B cell (primary cell): ENCODE results near the gene CHTOP. TPM values are rescaled to one million over a fixed set of nuclear protein-coding genes. Genes with fewer than 3 reads are reported as not detected.

ENCODE experiments used
- ATAC-seq: fragments of 200-7000 bp; cut with Tn5 transposase; one replicate; pipeline ENCODE4 v1.10.0; 2021; ENCODE audit warnings: low read depth, mild to moderate bottlenecking, moderate number of reproducible peaks, moderate library complexity
- CTCF ChIA-PET: fragments of 350-600 bp; sonication (Branson Sonifier 250); formaldehyde crosslinking; loops from one replicate; lab custom pipeline; 2021; ENCODE audit warnings: antibody characterized with exemption, inconsistent platforms; lab: Charles Lee
- POLR2A ChIA-PET: fragments of 350-600 bp; sonication (Branson Sonifier 250); formaldehyde crosslinking; loops from one replicate; lab custom pipeline; 2021; ENCODE audit warnings: antibody characterized with exemption; lab: Charles Lee
- DNase-seq: peaks from one replicate; pipeline ENCODE4 v3.0.0; 2013
- H2AFZ ChIP-seq: 2 replicates; pipeline ENCODE4 v1.6.1; 2012; ENCODE audit warnings: mild to moderate bottlenecking, low read depth, low read length; ENCODE audit not compliant: insufficient read depth, poor library complexity, severe bottlenecking
- H3K27ac ChIP-seq, 2 donors: 1 replicate in 1 of 2; 2 replicates in 1 of 2; pipeline ENCODE4 v1.5.1; 2012 to 2013; ENCODE audit warnings: low read length in 2 of 2, mild to moderate bottlenecking in 2 of 2, moderate library complexity in 1 of 2
- H3K27me3 ChIP-seq, 4 experiments: fragments of 200-600 bp in 1 of 4; sonication (generic) in 1 of 4; replicated peaks in 1 of 4; 1 replicate in 2 of 4; 2 replicates in 2 of 4; pipeline versions ENCODE4 v1.6.1 to v1.7.0; 2013 to 2016; ENCODE audit warnings: low read length in 3 of 4, mild to moderate bottlenecking in 2 of 4, mixed read lengths in 1 of 4, moderate library complexity in 1 of 4; ENCODE audit not compliant: insufficient read depth in 4 of 4, control insufficient read depth in 3 of 4; ENCODE audit errors: control extremely low read depth in 1 of 4
- H3K36me3 ChIP-seq, 2 experiments: replicated peaks in 1 of 2; 1 replicate in 1 of 2; 2 replicates in 1 of 2; pipeline versions ENCODE4 v1.6.1 to v1.7.1; 2013; ENCODE audit warnings: low read length in 1 of 2; ENCODE audit not compliant: insufficient read depth in 2 of 2, control insufficient read depth in 1 of 2; ENCODE audit errors: control extremely low read depth in 1 of 2, extremely low read depth in 1 of 2
- H3K4me1 ChIP-seq, 2 donors: fragments of 200-600 bp in 1 of 2; sonication (generic) in 1 of 2; 1 replicate in 1 of 2; 2 replicates in 1 of 2; pipeline versions ENCODE4 v1.5.1 to v1.6.1; 2013 to 2017; ENCODE audit warnings: low read length in 2 of 2; ENCODE audit not compliant: control insufficient read depth in 2 of 2, insufficient read depth in 2 of 2
- H3K4me2 ChIP-seq: replicated peaks from 2 replicates; pipeline ENCODE3; 2012; ENCODE audit warnings: mild to moderate bottlenecking, low read depth, low read length; ENCODE audit not compliant: poor library complexity, severe bottlenecking
- H3K4me3 ChIP-seq, 5 experiments: fragments of 200-600 bp in 1 of 5; sonication (generic) in 1 of 5; 1 replicate in 3 of 5; 2 replicates in 2 of 5; pipeline versions ENCODE4 v1.5.1 to v1.7.0; 2011 to 2016; ENCODE audit warnings: low read length in 4 of 5, mild to moderate bottlenecking in 4 of 5, low read depth in 2 of 5, control low read depth in 1 of 5, moderate library complexity in 1 of 5; ENCODE audit not compliant: insufficient read depth in 1 of 5; ENCODE audit errors: control extremely low read depth in 1 of 5, extremely low read depth in 1 of 5
- H3K79me2 ChIP-seq: fragments of 200-600 bp; sonication (generic); one replicate; pipeline ENCODE4 v1.6.0; 2016; ENCODE audit warnings: low read length; ENCODE audit not compliant: control insufficient read depth, insufficient read depth
- H3K9ac ChIP-seq: fragments of 200-600 bp; sonication (generic); 2 replicates; pipeline ENCODE4 v1.6.1; 2017; ENCODE audit warnings: mild to moderate bottlenecking, low read length, moderate library complexity
- H3K9me3 ChIP-seq, 3 donors: one replicate each; pipeline versions ENCODE4 v1.6.1 to v1.7.1; 2013; ENCODE audit warnings: low read length in 2 of 3; ENCODE audit not compliant: control insufficient read depth in 2 of 3, insufficient read depth in 1 of 3; ENCODE audit errors: control extremely low read depth in 1 of 3
- H4K20me1 ChIP-seq: 2 replicates; pipeline ENCODE4 v1.6.0; 2012; ENCODE audit warnings: mild to moderate bottlenecking, low read length; ENCODE audit not compliant: insufficient read depth, control insufficient read depth, poor library complexity, severe bottlenecking
- H3K27ac Mint-ChIP-seq: one replicate; pipeline ENCODE4 v1.8.0; 2021; ENCODE audit warnings: mixed read lengths
- H3K27me3 Mint-ChIP-seq: one replicate; pipeline ENCODE4 v1.8.0; 2021; ENCODE audit warnings: mixed read lengths
- H3K4me1 Mint-ChIP-seq: one replicate; pipeline ENCODE4 v1.8.0; 2021; ENCODE audit warnings: mixed read lengths
- H3K4me3 Mint-ChIP-seq: one replicate; pipeline ENCODE4 v1.8.0; 2021; ENCODE audit warnings: mixed read lengths
- H3K9me3 Mint-ChIP-seq: one replicate; pipeline ENCODE4 v1.8.0; 2022; ENCODE audit warnings: mixed read lengths; ENCODE audit not compliant: insufficient read depth
- EZH2 ChIP-seq: IDR thresholded peaks from 2 replicates; pipeline ENCODE4 v1.6.1; 2012; ENCODE audit warnings: borderline replicate concordance, low read depth, mild to moderate bottlenecking, moderate library complexity, low read length; ENCODE audit not compliant: insufficient read depth, poor library complexity, severe bottlenecking
- WGBS: methylation state at CpG from one replicate; pipeline ENCODE4 v1.1.5; 2013; ENCODE audit warnings: missing lambda C conversion rate; ENCODE audit not compliant: insufficient coverage; 5-methylcytosine and 5-hydroxymethylcytosine counted together
- intact Hi-C: fragments of 100-400 bp; cut with micrococcal nuclease; formaldehyde crosslinking; loops from one replicate; pipeline ENCODE4 v1.10.0; 2022
- polyA plus RNA-seq: library from polyadenylated mRNA; depleted of rRNA; stranded (reverse); fragments of >200 nt; gene quantifications from 2 replicates; pipeline ENCODE4 v1.2.3, GENCODE V29; 2012
- total RNA-seq, 2 donors: library from RNA; stranded (reverse); fragments of 120-200 nt in 1 of 2; gene quantifications; 1 replicate in 1 of 2; 2 replicates in 1 of 2; pipeline versions ENCODE4 v1.2.3 to v1.2.4, GENCODE V29; 2013 to 2022
- TF ChIP-seq, protein P1 (sequence below): fragments of 200-600 bp; IDR thresholded peaks from one replicate; pipeline ENCODE4 v1.8.0; 2022; ENCODE audit warnings: antibody characterized with exemption, mild to moderate bottlenecking

CHTOP gene
- total and polyA plus RNA-seq, 2 donors (not counting 1 experiment from before 2014, with no cell fraction given), result 87.0 to 156 TPM

DNA sequence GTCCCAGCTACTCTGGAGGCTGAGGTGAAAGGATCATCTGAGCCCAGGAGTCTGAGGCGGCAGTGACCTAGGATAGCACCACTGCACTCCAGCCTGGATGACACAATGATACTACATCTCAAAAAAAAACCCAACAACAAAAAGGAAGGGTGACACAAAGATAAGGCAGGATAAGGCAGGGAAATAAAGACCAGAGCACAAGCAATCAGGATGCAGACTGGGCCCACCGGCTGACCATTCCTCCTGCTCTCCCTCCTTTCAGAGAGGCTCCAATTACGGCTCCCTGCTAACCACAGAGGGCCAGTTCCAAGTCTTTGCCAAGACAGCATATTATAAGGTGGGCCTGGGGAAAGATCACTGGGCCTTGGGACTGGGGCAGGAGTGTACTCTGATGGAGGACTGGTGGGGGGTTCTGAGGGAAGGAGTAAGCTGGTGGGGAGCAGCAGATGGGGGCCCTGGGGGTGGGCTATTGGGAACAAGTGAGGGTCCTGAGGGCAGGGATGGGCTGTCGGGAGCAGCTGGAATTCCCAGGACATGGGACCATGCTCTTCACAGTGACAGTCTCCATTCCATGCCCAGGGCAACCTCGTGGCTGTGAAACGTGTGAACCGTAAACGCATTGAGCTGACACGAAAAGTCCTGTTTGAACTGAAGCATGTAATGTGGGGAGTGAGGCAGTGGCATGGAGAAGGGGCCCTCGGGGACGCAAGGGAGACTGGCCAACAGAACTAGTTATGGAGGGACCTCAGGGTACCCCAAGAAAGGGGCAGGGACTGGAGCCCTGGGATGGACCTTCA, 51.9 kb downstream of the CHTOP start:
- no peaks in the 10 kb centered on the region for H3K9me3 ChIP-seq
- H3K36me3 ChIP-seq, result no peaks in the 10 kb centered on the region
- H3K9ac ChIP-seq, result no peak overlapping the region
- H3K4me3 ChIP-seq, result no peak overlapping the region
- DNase-seq (no peak), ATAC-seq (no peak)
- intact Hi-C loops, result no loop called here
- H2AFZ ChIP-seq, result no peak overlapping the region
- no peak overlapping the region for H3K27ac ChIP-seq
- no peaks in the 10 kb centered on the region for H3K9me3 Mint-ChIP-seq
- H4K20me1 ChIP-seq, result no peaks in the 10 kb centered on the region
- H3K4me1 Mint-ChIP-seq, result peaks cover 5% of the 10 kb centered on the region
- CTCF ChIA-PET, result interaction anchor here (0.6 kb wide), 1 partner anchor 71 kb away, joined by 3 read pairs; no protein-coding TSS in a partner anchor
- H3K27me3 ChIP-seq, result peaks cover 0 to 9% (median 2%) of the 10 kb centered on the region in 4 experiments
- WGBS, result 77% methylated on average over 6 of the region's 11 CpGs
- TF ChIP-seq, protein P1, sequence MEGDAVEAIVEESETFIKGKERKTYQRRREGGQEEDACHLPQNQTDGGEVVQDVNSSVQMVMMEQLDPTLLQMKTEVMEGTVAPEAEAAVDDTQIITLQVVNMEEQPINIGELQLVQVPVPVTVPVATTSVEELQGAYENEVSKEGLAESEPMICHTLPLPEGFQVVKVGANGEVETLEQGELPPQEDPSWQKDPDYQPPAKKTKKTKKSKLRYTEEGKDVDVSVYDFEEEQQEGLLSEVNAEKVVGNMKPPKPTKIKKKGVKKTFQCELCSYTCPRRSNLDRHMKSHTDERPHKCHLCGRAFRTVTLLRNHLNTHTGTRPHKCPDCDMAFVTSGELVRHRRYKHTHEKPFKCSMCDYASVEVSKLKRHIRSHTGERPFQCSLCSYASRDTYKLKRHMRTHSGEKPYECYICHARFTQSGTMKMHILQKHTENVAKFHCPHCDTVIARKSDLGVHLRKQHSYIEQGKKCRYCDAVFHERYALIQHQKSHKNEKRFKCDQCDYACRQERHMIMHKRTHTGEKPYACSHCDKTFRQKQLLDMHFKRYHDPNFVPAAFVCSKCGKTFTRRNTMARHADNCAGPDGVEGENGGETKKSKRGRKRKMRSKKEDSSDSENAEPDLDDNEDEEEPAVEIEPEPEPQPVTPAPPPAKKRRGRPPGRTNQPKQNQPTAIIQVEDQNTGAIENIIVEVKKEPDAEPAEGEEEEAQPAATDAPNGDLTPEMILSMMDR, result no peak
- no peak for TF ChIP-seq EZH2
- H3K79me2 ChIP-seq, result no peaks in the 10 kb centered on the region
- H3K4me2 ChIP-seq, result no peak overlapping the region
- no peak overlapping the region for H3K4me3 Mint-ChIP-seq
- no peaks in the 10 kb centered on the region for H3K4me1 ChIP-seq
- POLR2A ChIA-PET, result no interaction called here
- H3K27me3 Mint-ChIP-seq, result peaks cover 40% of the 10 kb centered on the region
- H3K27ac Mint-ChIP-seq, result no peak overlapping the region
